C1 segment of cervical spinal cord (tissue), 14 donors: ENCODE measurements around the gene ZSCAN18.
A peak's percentile ranks its signal among the peaks of the same experiment; 100 is the strongest.
"Not testable (repeated sequence)": the region's sequence is repeated elsewhere in the genome, so short reads cannot be mapped to it uniquely, and the experiment has no call there.

Source experiments
- DNase-seq, 14 donors: peaks; one replicate each; lab custom pipeline; 2025; lab: John Stamatoyannopoulos, UW

Gene ZSCAN18

GRCh38 chr19:58097781-58098681 is at the start of gene ZSCAN18:
Gene ZSCAN18, minus strand, starts transcription at chr19:58098231. Its CDS starts 7,964 bp downstream, at chr19:58090267.
- peak; percentile 80 to 96 (median 91) for DNase-seq

- DNase-seq: not testable (repeated sequence)
Measured at GRCh38 chr19:58147475-58147874, 49.4 kb upstream of the ZSCAN18 start.

GRCh38 chr19:58145849-58146248 is 47.8 kb upstream of the ZSCAN18 start:
- DNase-seq: no peak

GRCh38 chr19:58134244-58134643 is 36.2 kb upstream of the ZSCAN18 start:
- no peak for DNase-seq

GRCh38 chr19:58129284-58129683 is 31.3 kb upstream of the ZSCAN18 start:
- DNase-seq: no peak

- DNase-seq: no peak
Measured at GRCh38 chr19:58128041-58128685, 30.1 kb upstream of the ZSCAN18 start.

- DNase-seq: no peak
Measured at GRCh38 chr19:58123354-58123753, 25.3 kb upstream of the ZSCAN18 start.

- DNase-seq: no peak
Measured at GRCh38 chr19:58118979-58119733, 21.1 kb upstream of the ZSCAN18 start.

GRCh38 chr19:58117841-58118575 is 20.0 kb upstream of the ZSCAN18 start:
- peak in 2 of 14 donors; percentile 11 to 83 for DNase-seq

- DNase-seq: no peak
Measured at GRCh38 chr19:58108546-58108817, 10.5 kb upstream of the ZSCAN18 start.

- no peak for DNase-seq
Measured at GRCh38 chr19:58107778-58108545, 9.9 kb upstream of the ZSCAN18 start.

- no peak for DNase-seq
Measured at GRCh38 chr19:58098682-58098998, 609 bp upstream of the ZSCAN18 start.

- no peak for DNase-seq
Measured at GRCh38 chr19:58097349-58097748, 682 bp downstream of the ZSCAN18 start.

GRCh38 chr19:58096884-58097283 is 1.1 kb downstream of the ZSCAN18 start:
- DNase-seq: no peak

- no peak for DNase-seq
Measured at GRCh38 chr19:58095328-58095727, 2.7 kb downstream of the ZSCAN18 start.

GRCh38 chr19:58093071-58093470 is 5.0 kb downstream of the ZSCAN18 start:
- no peak for DNase-seq

GRCh38 chr19:58091251-58091995 is 6.6 kb downstream of the ZSCAN18 start:
- DNase-seq: no peak

GRCh38 chr19:58089846-58090245 is 8.2 kb downstream of the ZSCAN18 start:
- DNase-seq: peak in 1 of 14 donors; percentile 26

GRCh38 chr19:58088521-58089052 is 9.4 kb downstream of the ZSCAN18 start:
- DNase-seq: no peak
